K562 (cell line): Measurements from ENCODE around the gene SH3BP2.

Experiments
- CBX8 ChIP-seq: fragments of 200-600 bp; sonication (generic); IDR thresholded peaks from 2 replicates; pipeline ENCODE4 v1.6.1; 2012; ENCODE audit warnings: borderline replicate concordance, mixed run types, low read depth, mild to moderate bottlenecking, moderate library complexity, mixed read lengths, low read length, control low read depth, inconsistent platforms; ENCODE audit not compliant: poor library complexity, severe bottlenecking; ENCODE audit errors: extremely low read depth
- DPF2 ChIP-seq: fragments of 450-650 bp; IDR thresholded peaks from 2 replicates; pipeline ENCODE4 v1.6.1; 2016
- EZH2 ChIP-seq: IDR thresholded peaks from 2 replicates; pipeline ENCODE4 v1.6.1; 2012; ENCODE audit warnings: low read depth, mild to moderate bottlenecking, inconsistent platforms, low read length, borderline replicate concordance
- GTF2B ChIP-seq: IDR thresholded peaks from 2 replicates; pipeline ENCODE4 v1.6.1; 2011; ENCODE audit not compliant: insufficient read length; ENCODE audit errors: extremely low read depth
- POLR2A ChIP-seq: fragments of 450-650 bp; conservative IDR thresholded peaks from 2 replicates; pipeline ENCODE4 v1.6.1; 2016
- SIX5 ChIP-seq, 2 experiments: IDR thresholded peaks; 2 replicates each; pipeline ENCODE4 v1.6.1; 2011; ENCODE audit warnings: low read length in 2 of 2, borderline replicate concordance in 1 of 2, low read depth in 1 of 2, mild to moderate bottlenecking in 1 of 2, moderate library complexity in 1 of 2; ENCODE audit not compliant: insufficient read depth in 1 of 2
- SRSF9 ChIP-seq: fragments of 200-400 bp; formaldehyde crosslinking; IDR thresholded peaks from 2 replicates; pipeline ENCODE4 v1.6.1; 2017; ENCODE audit warnings: low read depth, low read length, borderline replicate concordance
- ZNF699 ChIP-seq: fragments of 250-450 bp; sonication (Bioruptor Pico); IDR thresholded peaks from 2 replicates; pipeline ENCODE4 v1.8.0; 2021; ENCODE audit warnings: mild to moderate bottlenecking, moderate library complexity; ENCODE audit not compliant: insufficient replicate concordance

GRCh38 chr4:2867758-2868491, 75.0 kb downstream of the SH3BP2 start:
- TF ChIP-seq POLR2A (no peak), EZH2 (no peak), DPF2 (peak; percentile 89), SIX5 (IDR thresholded peaks at IDR 0.05; ENCODE audit: borderline replicate concordance in 1 of 2, insufficient read depth in 1 of 2, low read depth in 1 of 2, low read length in 2 of 2) (no peak), GTF2B (no peak), CBX8 (no peak), SRSF9 (no peak), ZNF699 (no peak)
